GM10266 (cell line): Measurements from ENCODE around the gene MAGOH.
A peak's percentile ranks its signal among the peaks of the same experiment; 100 is the strongest.

ENCODE experiments used
- DNase-seq: peaks from one replicate; pipeline ENCODE4 v3.0.0; 2012; ENCODE audit errors: extremely low spot score
- CTCF ChIP-seq: IDR thresholded peaks from 2 replicates; pipeline ENCODE4 v1.5.1; 2012; ENCODE audit warnings: mild to moderate bottlenecking, low read depth; ENCODE audit not compliant: control insufficient read depth, insufficient read depth; ENCODE audit errors: missing control alignments

MAGOH gene

GRCh38 chr1:53280496-53280895 lies 42.2 kb upstream of the MAGOH start:
- no peak for DNase-seq
- no peak for TF ChIP-seq CTCF

- no peak for TF ChIP-seq CTCF
- no peak for DNase-seq
Observed at GRCh38 chr1:53279296-53280200, 41.2 kb upstream of the MAGOH start.

- peak; percentile 85 for DNase-seq
Observed at GRCh38 chr1:53278298-53278725, 40.0 kb upstream of the MAGOH start.

GRCh38 chr1:53277326-53277725 lies 39.0 kb upstream of the MAGOH start:
- DNase-seq = no peak
- TF ChIP-seq CTCF = no peak

More at GRCh38 chr1:53278298-53278725, 40.0 kb upstream of the MAGOH start:
- peak; percentile 84 for TF ChIP-seq CTCF

- no peak for TF ChIP-seq CTCF
- DNase-seq = no peak
Observed at GRCh38 chr1:53276902-53277281, 38.6 kb upstream of the MAGOH start.

GRCh38 chr1:53276153-53276901 lies 38.0 kb upstream of the MAGOH start:
- no peak for TF ChIP-seq CTCF
- DNase-seq = no peak
